Suppressor macrophage treated with lipopolysaccharide for 1 hour (primary cell): ENCODE data around the gene GTPBP10.
"Not testable (repeated sequence)": the region's sequence is repeated elsewhere in the genome, so short reads cannot be mapped to it uniquely, and the experiment has no call there.

Experiments
- DNase-seq, 3 donors: peaks; one replicate each; pipeline ENCODE4 v3.0.0-alpha.2; 2020 to 2022

The GTPBP10 gene, protein sequence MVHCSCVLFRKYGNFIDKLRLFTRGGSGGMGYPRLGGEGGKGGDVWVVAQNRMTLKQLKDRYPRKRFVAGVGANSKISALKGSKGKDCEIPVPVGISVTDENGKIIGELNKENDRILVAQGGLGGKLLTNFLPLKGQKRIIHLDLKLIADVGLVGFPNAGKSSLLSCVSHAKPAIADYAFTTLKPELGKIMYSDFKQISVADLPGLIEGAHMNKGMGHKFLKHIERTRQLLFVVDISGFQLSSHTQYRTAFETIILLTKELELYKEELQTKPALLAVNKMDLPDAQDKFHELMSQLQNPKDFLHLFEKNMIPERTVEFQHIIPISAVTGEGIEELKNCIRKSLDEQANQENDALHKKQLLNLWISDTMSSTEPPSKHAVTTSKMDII

GRCh38 chr7:90346336-90347125 lies at the start of gene GTPBP10:
Gene GTPBP10 (plus strand): TSS chr7:90346716. CDS start chr7:90346742, 26 bp downstream.
- peak; percentile 98 to 99 (median 99) for DNase-seq

- peak; percentile 28 to 56 (median 41) for DNase-seq
Observed at GRCh38 chr7:90298145-90299038, 48.1 kb upstream of the GTPBP10 start.

DNA sequence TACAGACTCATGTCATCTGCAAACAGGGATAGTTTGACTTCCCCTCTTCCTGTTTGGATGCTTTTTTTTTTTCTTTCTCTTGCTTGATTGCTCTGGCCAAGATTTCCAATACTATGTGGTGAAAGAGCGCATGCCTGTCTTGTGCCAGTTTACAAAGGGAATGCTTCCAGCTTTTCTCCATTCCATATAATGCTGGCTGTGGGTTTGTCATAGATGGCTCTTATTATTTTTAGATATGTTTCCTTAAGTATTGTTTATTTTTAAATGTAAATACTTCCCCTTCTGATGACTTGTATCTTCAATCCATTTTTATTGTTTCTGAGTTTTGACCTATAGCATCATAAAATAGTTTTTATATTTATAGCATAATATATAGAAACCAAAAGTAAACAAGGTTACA lies 43.3 kb upstream of the GTPBP10 start:
- DNase-seq = no peak

- no peak for DNase-seq
Observed at GRCh38 chr7:90309872-90310271, 36.6 kb upstream of the GTPBP10 start.

DNA sequence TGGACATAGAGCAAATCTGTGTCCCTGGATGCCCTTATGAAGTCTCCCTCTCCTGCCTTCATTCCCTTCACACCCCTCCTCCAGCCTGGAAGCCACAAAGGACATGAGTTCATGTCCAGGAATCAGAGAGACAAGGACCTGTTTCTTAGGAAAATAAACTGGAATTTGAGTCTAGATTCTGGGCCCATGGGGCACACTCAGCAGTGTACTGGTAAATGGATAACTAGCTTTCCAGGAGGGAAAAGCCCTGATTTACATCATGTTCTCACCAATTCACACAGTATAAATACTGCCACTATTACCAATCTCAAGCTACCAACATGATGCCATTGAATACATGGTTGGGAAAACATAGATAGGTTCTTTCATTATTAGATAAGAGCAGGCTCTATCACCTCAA lies 35.3 kb upstream of the GTPBP10 start:
- DNase-seq = no peak

DNA sequence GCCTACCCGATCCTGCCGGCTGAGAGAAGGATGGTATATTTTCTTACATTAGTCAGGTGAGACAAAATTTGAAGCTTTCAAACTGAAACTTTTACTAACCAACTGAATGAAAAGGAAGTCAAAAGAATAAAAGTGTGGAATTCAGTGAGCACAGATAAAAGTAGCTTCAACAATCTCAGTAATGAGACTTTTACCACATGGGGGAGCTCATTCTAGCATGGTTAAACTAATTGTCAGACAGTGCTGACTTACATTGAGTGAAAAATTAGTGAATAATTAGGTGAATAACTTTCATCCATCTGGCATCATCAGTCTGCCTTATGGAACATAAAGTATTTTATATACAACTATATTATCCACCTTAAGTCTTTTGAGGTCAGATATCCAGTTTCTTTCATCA lies 33.8 kb upstream of the GTPBP10 start:
- peak; percentile 13 to 44 (median 33) for DNase-seq

DNA sequence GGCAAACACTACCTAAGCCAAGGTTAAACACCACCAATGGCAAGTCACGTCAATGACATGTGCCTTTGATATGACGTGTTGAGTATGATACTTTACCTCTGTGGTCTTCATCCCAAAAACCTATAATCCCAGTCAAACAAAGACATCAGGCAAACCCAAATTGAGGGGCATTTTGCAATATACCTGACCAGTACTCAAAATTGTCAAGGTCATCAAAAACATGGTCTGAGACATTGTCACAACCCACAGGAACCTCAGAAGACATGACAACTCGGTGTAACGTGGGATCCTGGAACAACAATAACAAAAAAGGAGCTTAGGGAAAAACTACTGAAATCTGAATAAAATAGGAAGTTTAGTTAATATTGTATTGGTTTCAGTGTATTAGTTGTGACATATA lies 32.6 kb upstream of the GTPBP10 start:
- no peak for DNase-seq

GRCh38 chr7:90320014-90320413 lies 26.5 kb upstream of the GTPBP10 start:
- no peak for DNase-seq

- DNase-seq = no peak
Observed at GRCh38 chr7:90320418-90320800, 26.1 kb upstream of the GTPBP10 start.

DNA sequence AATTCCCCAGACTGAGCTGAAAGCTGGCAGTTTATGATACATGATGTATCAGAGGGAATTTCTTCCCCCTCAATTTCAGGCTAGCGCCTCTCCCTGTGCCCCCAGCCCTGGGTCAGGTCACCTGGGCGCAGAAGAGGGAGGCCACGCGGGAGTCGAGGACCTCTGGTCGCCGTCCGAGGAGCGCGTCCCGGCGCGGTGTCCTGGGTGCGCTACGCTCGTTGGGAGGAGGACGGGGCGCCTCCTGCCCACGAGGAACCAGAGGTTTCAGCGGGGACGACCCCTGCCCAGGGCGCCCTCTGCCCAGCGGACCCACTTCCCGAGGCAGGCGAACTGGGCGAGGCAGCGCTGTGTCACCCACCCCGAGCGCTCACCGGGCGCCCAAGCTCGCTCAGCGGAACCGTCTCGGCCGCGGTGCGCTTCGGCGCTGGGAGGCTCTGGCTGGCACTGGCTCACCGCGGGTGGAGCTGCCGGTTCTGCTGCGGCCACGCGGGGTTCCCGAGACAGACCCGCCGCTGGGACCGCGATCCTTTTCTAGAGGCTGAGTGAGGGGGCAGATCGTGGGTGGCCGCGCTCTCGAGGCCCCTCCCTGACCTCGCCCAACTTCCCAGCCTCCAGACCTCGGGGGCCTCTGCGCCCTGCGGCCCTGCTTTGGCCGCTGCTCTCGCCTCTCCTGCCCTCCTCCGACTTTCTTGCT lies 25.6 kb upstream of the GTPBP10 start, which contains the start of gene FAM237B:
Gene FAM237B (minus strand): TSS at position 504 of the 694 bp plus-strand sequence. CDS start 1,556 bp downstream, outside the sequence.
- DNase-seq = peak in 2 of 3 donors; percentile 5 to 14

- no peak for DNase-seq
Observed at GRCh38 chr7:90322837-90323236, 23.7 kb upstream of the GTPBP10 start.

DNA sequence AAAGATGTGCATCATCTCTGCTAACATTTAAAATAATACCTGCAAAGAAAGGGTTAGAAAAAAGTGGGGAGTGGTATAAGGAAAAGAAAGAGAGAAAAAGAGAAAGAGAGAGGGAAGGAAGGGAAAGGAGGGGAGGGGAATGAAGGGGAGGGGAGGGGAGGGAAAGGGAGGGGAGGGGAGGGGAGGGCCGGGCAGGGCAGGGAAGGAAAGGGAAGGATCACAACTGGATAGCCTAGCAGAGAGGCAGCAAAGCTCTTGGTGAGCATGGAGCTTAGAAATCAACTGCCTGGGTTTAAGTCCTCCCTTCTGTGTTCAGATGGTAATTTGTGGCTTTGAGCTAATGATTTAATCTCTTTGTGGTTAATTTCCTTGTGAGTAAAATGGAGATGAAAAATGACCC lies 20.0 kb upstream of the GTPBP10 start:
- DNase-seq = no peak

DNA sequence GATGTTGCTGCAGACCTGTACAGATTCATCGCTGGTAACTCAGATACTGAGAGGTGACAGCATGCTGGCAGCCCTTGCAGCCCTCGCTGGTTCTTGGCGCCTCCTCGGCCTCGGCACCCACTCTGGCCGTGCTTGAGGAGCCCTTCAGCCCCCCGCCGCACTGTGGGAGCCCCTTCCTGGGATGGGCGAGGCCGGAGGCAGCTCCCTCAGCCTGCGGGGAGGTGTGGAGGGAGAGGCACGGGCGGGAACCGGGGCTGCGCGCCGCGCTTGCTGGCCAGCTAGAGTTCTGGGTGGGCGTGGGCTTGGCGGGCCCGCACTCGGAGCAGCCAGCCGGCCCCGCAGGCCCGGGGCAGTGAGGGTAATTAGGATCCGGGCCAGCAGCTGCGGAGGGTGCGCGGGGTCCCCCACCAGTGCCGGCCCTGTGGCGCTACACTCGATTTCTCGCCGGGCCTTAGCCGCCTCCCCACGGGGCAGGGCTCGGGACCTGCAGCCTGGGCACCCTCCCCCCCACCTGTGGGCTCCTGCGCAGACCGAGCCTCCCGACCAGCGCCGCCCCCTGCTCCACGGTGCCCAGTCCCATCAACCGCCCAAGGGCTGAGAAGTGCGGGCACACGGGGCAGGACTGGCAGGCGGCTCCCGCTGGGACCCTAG lies 12.2 kb upstream of the GTPBP10 start:
- no peak for DNase-seq

- not testable (repeated sequence) for DNase-seq
Observed at GRCh38 chr7:90334926-90335325, 11.6 kb upstream of the GTPBP10 start.

GRCh38 chr7:90337106-90337505 lies 9.4 kb upstream of the GTPBP10 start:
- peak; percentile 8 to 27 (median 15) for DNase-seq

GRCh38 chr7:90345016-90345415 lies 1.5 kb upstream of the GTPBP10 start:
- no peak for DNase-seq

DNA sequence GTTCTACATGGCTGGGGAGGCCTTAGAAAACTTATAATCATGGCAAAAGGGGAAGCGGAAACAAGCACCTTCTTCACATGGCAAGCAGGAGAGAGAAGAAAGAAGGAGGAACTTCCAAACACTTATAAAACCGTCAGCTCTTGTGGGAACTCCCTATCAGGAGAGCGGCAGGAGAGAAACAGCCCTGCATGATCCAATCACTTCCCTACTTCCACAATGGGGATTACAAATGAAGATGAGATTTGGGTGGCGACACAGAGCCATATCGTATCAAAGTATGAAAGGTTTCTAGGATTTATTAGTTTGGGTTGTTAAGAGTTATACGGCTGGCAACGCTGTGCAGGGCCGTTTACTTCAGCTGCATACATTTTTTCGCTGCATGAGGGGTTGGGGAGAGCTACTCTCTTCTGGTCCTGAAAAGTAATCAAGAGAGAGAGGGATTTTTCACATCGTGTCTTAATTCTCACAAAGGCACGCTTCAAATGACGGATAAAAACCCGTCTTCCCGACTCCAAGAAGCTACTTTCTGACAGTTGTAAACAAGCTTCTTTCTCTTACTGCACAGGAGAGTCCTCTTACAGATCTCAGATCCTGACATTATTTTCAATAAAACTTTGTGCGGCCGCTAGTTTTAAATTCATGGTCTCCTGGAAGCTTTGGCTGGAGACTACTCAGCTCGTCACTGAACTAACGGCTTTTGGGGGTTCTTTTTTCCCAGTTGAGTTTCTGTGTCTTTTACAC lies 751 bp upstream of the GTPBP10 start:
- DNase-seq = peak; percentile 62 to 70 (median 63)

GRCh38 chr7:90347759-90348158 lies 1.2 kb downstream of the GTPBP10 start:
- DNase-seq = peak; percentile 8 to 23 (median 19)

DNA sequence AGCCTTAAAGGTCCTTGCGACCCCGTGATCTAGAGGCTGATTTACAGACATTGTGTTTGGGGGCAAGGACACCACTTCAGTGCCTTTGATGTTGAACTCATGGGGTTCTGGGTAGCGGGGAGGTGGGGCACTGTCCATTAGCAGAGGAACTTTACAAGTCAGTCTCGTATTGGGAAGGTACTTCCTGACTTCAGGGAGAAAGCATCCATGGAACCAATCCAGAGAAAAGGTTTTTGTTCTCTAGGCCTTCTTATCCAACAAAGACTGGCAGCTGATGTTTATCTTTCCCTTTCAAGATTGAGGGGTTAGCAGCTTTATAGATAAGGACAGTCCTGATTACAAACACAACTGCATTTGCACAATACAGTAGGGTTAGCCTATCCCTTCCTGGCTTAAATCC lies 2.8 kb downstream of the GTPBP10 start:
- DNase-seq = no peak

DNA sequence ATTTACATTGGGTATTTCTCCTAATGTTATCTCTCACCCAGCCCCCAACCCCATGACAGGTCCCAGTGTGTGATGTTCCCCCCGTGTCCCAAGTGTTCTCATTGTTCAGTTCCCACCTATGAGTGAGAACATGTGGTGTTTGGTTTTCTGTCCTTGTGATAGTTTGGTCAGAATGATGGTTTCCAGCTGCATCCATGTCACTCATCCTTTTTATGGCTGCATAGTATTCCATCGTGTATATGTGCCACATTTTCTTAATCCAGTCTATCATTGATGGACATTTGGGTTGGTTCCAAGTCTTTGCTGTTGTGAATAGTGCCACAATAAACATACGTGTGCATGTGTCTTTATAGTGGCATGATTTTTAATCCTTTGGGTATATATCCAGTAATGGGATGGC lies 3.5 kb downstream of the GTPBP10 start:
- not testable (repeated sequence) for DNase-seq

DNA sequence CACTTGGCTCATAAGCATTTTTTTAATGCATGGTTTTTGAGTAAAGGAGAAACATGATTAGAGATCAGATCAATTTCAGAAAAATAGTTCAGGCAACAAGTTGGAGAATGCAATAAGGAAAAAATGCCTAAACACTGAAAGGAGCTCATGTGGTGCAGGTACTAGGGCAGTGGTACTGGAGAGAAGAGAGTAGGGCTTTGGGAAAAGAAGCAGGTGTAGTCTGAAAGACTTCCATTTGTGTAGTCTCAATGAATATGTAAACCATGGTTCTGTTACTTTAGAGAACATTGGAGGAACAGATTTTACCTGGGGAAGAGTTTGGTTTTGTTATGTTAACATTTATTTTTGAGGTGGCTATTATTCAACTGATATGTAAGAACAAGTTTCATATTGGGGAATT lies 5.5 kb downstream of the GTPBP10 start:
- DNase-seq = no peak
